WI38 (cell line): ENCODE measurements around the gene THUMPD1.
"Not testable (repeated sequence)": the region's sequence is repeated elsewhere in the genome, so short reads cannot be mapped to it uniquely, and the experiment has no call there.

Experiments
- H3K4me3 ChIP-seq: 2 replicates; pipeline ENCODE4 v1.5.1; 2011; ENCODE audit warnings: low read depth, mild to moderate bottlenecking, control low read depth, low read length
- CTCF ChIP-seq: IDR thresholded peaks from 2 replicates; pipeline ENCODE4 v1.5.1; 2012; ENCODE audit warnings: low read depth, mild to moderate bottlenecking, control low read depth, low read length

Gene THUMPD1

DNA sequence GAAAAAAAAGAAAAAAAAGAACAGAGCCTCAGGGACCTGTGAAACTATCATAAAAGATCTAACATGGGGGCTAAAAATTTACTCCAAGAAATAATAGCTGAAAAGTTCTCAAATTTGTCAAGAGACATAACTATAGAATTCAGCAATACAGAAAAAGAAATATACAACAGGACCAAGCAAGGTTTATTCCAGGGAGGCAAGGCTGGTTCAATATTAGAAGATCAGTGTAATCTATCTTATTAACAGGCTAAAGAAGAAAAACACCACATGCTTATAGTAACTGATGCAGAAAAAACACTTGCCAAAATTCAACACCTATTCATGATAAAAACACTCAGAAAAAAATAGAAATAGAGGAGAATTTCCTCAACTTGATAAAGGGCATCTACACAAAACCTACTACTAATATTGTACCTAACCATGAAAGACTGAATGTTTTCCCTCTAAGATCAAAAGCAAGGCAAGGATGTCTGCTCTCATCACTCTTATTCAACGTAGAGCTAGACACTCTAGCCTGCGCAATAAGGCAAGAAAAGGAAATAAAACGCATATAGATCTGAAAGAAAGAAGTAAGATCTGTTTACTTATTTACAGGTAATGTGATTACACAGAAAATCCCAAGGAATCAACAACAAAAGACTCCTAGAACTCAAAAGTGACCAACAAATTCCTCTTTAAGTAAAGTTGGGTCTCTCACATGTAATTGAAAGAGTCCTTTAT is 20.9 kb upstream of the THUMPD1 start:
- no peak overlapping the region for H3K4me3 ChIP-seq
- TF ChIP-seq CTCF = no peak

GRCh38 chr16:20761175-20761574 is 19.6 kb upstream of the THUMPD1 start:
- no peak overlapping the region for H3K4me3 ChIP-seq
- no peak for TF ChIP-seq CTCF

- no peak for TF ChIP-seq CTCF
- H3K4me3 ChIP-seq = no peak overlapping the region
These were observed 18.7 kb upstream of the THUMPD1 start for GRCh38 chr16:20760346-20760745.

DNA sequence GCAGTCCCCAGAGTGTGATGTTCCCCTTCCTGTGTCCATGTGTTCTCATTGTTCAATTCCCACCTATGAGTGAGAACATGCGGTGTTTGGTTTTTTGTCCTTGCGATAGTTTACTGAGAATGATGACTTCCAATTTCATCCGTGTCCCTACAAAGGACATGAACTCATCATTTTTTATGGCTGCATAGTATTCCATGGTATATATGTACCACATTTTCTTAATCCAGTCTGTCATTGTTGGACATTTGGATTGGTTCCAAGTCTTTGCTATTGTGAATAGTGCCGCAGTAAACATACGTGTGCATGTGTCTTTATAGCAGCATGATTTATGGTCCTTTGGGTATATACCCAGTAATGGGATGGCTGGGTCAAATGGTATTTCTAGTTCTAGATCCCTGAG is 14.2 kb upstream of the THUMPD1 start:
- H3K4me3 ChIP-seq = not testable (repeated sequence)

DNA sequence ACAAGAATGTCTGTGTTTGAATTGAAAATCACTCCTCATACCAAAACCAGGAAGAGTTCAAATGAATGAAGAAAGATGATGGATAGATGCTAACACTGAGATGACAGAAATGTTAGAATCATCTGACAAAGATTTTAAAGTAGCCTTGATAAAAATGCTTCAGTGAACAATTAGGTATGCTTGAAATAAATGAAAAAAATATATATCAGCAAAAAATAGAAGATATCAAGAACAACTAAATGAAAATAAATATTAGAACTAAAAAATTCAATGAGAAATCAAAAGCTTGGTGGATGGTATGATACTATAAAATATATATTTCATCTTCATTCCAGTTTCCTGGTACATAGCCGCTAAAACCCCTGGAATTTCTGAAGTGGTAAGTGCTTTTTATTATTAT is 13.6 kb upstream of the THUMPD1 start:
- no peak for TF ChIP-seq CTCF
- no peak overlapping the region for H3K4me3 ChIP-seq

DNA sequence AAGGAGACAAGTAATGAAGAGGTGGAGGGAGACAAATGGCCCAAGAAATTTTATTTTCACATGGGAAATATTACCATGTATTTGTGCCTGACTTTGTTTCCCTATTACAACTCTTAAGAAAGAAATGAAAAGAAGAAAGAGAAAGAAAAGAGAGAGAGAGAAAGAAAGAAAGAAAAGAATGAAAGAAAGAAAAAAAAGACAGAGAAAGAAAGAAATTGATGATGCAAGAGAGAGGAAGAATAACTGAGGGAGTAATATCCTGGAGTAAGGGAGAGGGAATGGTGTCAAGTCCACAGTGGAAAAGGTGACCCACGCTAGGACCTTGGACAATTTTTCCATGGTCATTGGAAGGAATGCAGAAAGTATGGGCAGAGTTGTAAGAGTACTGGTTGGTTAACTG is 12.1 kb upstream of the THUMPD1 start:
- no peak overlapping the region for H3K4me3 ChIP-seq
- no peak for TF ChIP-seq CTCF

- TF ChIP-seq CTCF = no peak
- no peak overlapping the region for H3K4me3 ChIP-seq
These were observed 8.9 kb upstream of the THUMPD1 start for GRCh38 chr16:20750558-20750957.

DNA sequence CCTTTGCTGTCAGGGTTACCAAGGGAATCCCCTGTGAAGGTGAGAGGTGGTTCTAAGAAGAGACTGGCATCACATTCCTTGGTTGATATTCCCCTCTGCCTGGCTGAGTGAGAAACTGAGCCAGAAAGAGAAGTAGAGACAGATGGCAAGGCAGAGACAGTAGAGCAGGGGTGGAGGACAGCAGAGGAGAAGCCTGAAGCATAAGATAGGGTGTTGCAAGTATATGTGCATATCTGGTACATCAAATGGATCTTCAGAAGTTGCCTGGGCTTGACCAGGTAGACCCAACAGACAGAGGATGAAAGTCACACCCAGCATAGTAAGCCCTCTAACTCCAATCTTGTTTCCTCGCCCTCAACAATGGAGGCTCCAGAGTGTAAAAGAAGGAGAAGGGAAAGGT is 7.9 kb upstream of the THUMPD1 start:
- no peak overlapping the region for H3K4me3 ChIP-seq
- TF ChIP-seq CTCF = no peak
